ENCODE measurements around the gene BSN.

BSN gene

GRCh38 chr3:49704629-49705028 lies 150.4 kb downstream of the BSN start:
- TF ChIP-seq POLR2A (IDR thresholded peaks at IDR 0.05; ENCODE audit: extremely low read depth, insufficient read length) (no peak), CTCF (IDR thresholded peaks at IDR 0.05; ENCODE audit: low read depth, low read length) (no peak), MAX (IDR thresholded peaks at IDR 0.05; ENCODE audit: low read depth, low read length) (no peak), MYC (IDR thresholded peaks at IDR 0.05; ENCODE audit: low read depth, low read length) (no peak)
- no peak for DNase-seq (ENCODE audit: low read depth)

GRCh38 chr3:49705390-49705960 lies 151.2 kb downstream of the BSN start:
- H3K4me3 ChIP-seq (ENCODE audit: low read depth, low read length), result no peak overlapping the region
- no peak for DNase-seq (ENCODE audit: low read depth)
- TF ChIP-seq POLR2A (IDR thresholded peaks at IDR 0.05; ENCODE audit: extremely low read depth, insufficient read length), result no peak
- no peak for TF ChIP-seq CTCF (IDR thresholded peaks at IDR 0.05; ENCODE audit: low read depth, low read length)
- no peak for TF ChIP-seq MYC (IDR thresholded peaks at IDR 0.05; ENCODE audit: low read depth, low read length)
- no peak for TF ChIP-seq MAX (IDR thresholded peaks at IDR 0.05; ENCODE audit: low read depth, low read length)

More at GRCh38 chr3:49704629-49705028, 150.4 kb downstream of the BSN start:
- H3K4me3 ChIP-seq (ENCODE audit: low read depth, low read length), result no peak overlapping the region

- TF ChIP-seq MAX (IDR thresholded peaks at IDR 0.05; ENCODE audit: low read depth, low read length) (no peak), CTCF (IDR thresholded peaks at IDR 0.05; ENCODE audit: low read depth, low read length) (no peak), POLR2A (IDR thresholded peaks at IDR 0.05; ENCODE audit: extremely low read depth, insufficient read length) (no peak), MYC (IDR thresholded peaks at IDR 0.05; ENCODE audit: low read depth, low read length) (no peak)
- no peak for DNase-seq (ENCODE audit: low read depth)
- H3K4me3 ChIP-seq (ENCODE audit: low read depth, low read length), result no peak overlapping the region
These were observed 152.3 kb downstream of the BSN start for GRCh38 chr3:49706456-49707112.

GRCh38 chr3:49707113-49707480 lies 152.8 kb downstream of the BSN start:
- H3K4me3 ChIP-seq (ENCODE audit: low read depth, low read length), result no peak overlapping the region
- TF ChIP-seq MAX (IDR thresholded peaks at IDR 0.05; ENCODE audit: low read depth, low read length) (no peak), MYC (IDR thresholded peaks at IDR 0.05; ENCODE audit: low read depth, low read length) (no peak), POLR2A (IDR thresholded peaks at IDR 0.05; ENCODE audit: extremely low read depth, insufficient read length) (no peak), CTCF (IDR thresholded peaks at IDR 0.05; ENCODE audit: low read depth, low read length) (no peak)
- no peak for DNase-seq (ENCODE audit: low read depth)

- no peak for DNase-seq (ENCODE audit: low read depth)
- H3K4me3 ChIP-seq (ENCODE audit: low read depth, low read length), result no peak overlapping the region
- TF ChIP-seq CTCF (IDR thresholded peaks at IDR 0.05; ENCODE audit: low read depth, low read length) (no peak), MAX (IDR thresholded peaks at IDR 0.05; ENCODE audit: low read depth, low read length) (no peak), MYC (IDR thresholded peaks at IDR 0.05; ENCODE audit: low read depth, low read length) (no peak), POLR2A (IDR thresholded peaks at IDR 0.05; ENCODE audit: extremely low read depth, insufficient read length) (no peak)
These were observed 155.6 kb downstream of the BSN start for GRCh38 chr3:49709852-49710251.

Measured in NB4 (cell line).